ENCODE data around the gene GPR84. TPM values are rescaled to one million over a fixed set of nuclear protein-coding genes. Genes with fewer than 3 reads are reported as not detected.

GPR84 gene
- total RNA-seq, 1 experiment from 2014 or later, result not detected

- Histone ChIP-seq H3K27ac (no peak overlapping the region), H3F3A (ENCODE audit: insufficient read depth, low read depth) (peaks cover 38% of the 10 kb centered on the region), H2AFZ (no peak overlapping the region), H4K20me1 (ENCODE audit: insufficient read depth) (peaks cover 67% of the 10 kb centered on the region), H3K4me1 (replicated peaks; ENCODE audit: insufficient read depth) (peaks cover 43% of the 10 kb centered on the region), H3K9me3 (ENCODE audit: insufficient read depth, low read depth) (no peaks in the 10 kb centered on the region), H3K4me2 (no peak overlapping the region), H3K4me3 (no peak overlapping the region), H3K79me2 (ENCODE audit: low read depth) (peaks cover 97% of the 10 kb centered on the region), H3K36me3 (ENCODE audit: low read depth) (peaks cover 20% of the 10 kb centered on the region), H3K27me3 (ENCODE audit: insufficient read depth, low read depth) (no peaks in the 10 kb centered on the region), H3K9me2 (ENCODE audit: insufficient read depth) (no peaks in the 10 kb centered on the region)
- no peak for TF ChIP-seq EZH2 (IDR thresholded peaks at IDR 0.05; ENCODE audit: low read depth)
- TF ChIP-seq CTCF (conservative IDR thresholded peaks at IDR 0.05), result no peak
- BruUV-seq (replicated peaks), result no TSS peak
- CTCF ChIA-PET, result no interaction called here
- POLR2A ChIA-PET (ENCODE audit: unreplicated experiment), result interaction anchor here (0.6 kb wide), 1 partner anchor 80 kb away, joined by 4 read pairs; no protein-coding TSS in a partner anchor
- intact Hi-C loops (cut with micrococcal nuclease; ENCODE audit: unreplicated experiment), result no loop called here
- no peak for DNase-seq
Observed at GRCh38 chr12:54331461-54331860, 32.8 kb downstream of the GPR84 start.

- BruUV-seq (replicated peaks), result no TSS peak
- H3K9me3 ChIP-seq (ENCODE audit: insufficient read depth, low read depth), result no peaks in the 10 kb centered on the region
- no peak overlapping the region for H3K4me3 ChIP-seq
- no peaks in the 10 kb centered on the region for H3K9me2 ChIP-seq (ENCODE audit: insufficient read depth)
- no peaks in the 10 kb centered on the region for H3K27me3 ChIP-seq (ENCODE audit: insufficient read depth, low read depth)
- peaks cover 94% of the 10 kb centered on the region for H3K79me2 ChIP-seq (ENCODE audit: low read depth)
- H4K20me1 ChIP-seq (ENCODE audit: insufficient read depth), result peaks cover 57% of the 10 kb centered on the region
- TF ChIP-seq EZH2 (IDR thresholded peaks at IDR 0.05; ENCODE audit: low read depth), result no peak
- TF ChIP-seq CTCF (conservative IDR thresholded peaks at IDR 0.05), result no peak
- H2AFZ ChIP-seq, result no peak overlapping the region
- H3K4me1 ChIP-seq (replicated peaks; ENCODE audit: insufficient read depth), result peaks cover 46% of the 10 kb centered on the region
- H3F3A ChIP-seq (ENCODE audit: insufficient read depth, low read depth), result peaks cover 43% of the 10 kb centered on the region
- CTCF ChIA-PET, result no interaction called here
- DNase-seq, result no peak
- peak overlapping the region; percentile 27; the same call in 1 of the 2 replicates for H3K27ac ChIP-seq
- intact Hi-C loops (cut with micrococcal nuclease; ENCODE audit: unreplicated experiment), result no loop called here
- POLR2A ChIA-PET (ENCODE audit: unreplicated experiment), result no interaction called here
- H3K4me2 ChIP-seq, result peak overlapping the region; percentile 34
- peaks cover 20% of the 10 kb centered on the region for H3K36me3 ChIP-seq (ENCODE audit: low read depth)
Observed at GRCh38 chr12:54330442-54330841, 33.8 kb downstream of the GPR84 start.

- BruUV-seq (replicated peaks), result no TSS peak
- DNase-seq, result no peak
- Histone ChIP-seq H3K79me2 (ENCODE audit: low read depth) (peaks cover 91% of the 10 kb centered on the region), H3K27ac (peak overlapping the region; percentile 27; the same call in 1 of the 2 replicates), H3K27me3 (ENCODE audit: insufficient read depth, low read depth) (no peaks in the 10 kb centered on the region), H3K9me2 (ENCODE audit: insufficient read depth) (no peaks in the 10 kb centered on the region), H2AFZ (no peak overlapping the region), H3F3A (ENCODE audit: insufficient read depth, low read depth) (peaks cover 46% of the 10 kb centered on the region), H4K20me1 (ENCODE audit: insufficient read depth) (peaks cover 51% of the 10 kb centered on the region), H3K4me2 (peak overlapping the region; percentile 34; the same call in 1 of the 2 replicates), H3K36me3 (ENCODE audit: low read depth) (peaks cover 20% of the 10 kb centered on the region), H3K9me3 (ENCODE audit: insufficient read depth, low read depth) (no peaks in the 10 kb centered on the region), H3K4me3 (no peak overlapping the region), H3K4me1 (replicated peaks; ENCODE audit: insufficient read depth) (peaks cover 46% of the 10 kb centered on the region)
- CTCF ChIA-PET, result no interaction called here
- no peak for TF ChIP-seq EZH2 (IDR thresholded peaks at IDR 0.05; ENCODE audit: low read depth)
- TF ChIP-seq CTCF (conservative IDR thresholded peaks at IDR 0.05), result no peak
- POLR2A ChIA-PET (ENCODE audit: unreplicated experiment), result no interaction called here
- intact Hi-C loops (cut with micrococcal nuclease; ENCODE audit: unreplicated experiment), result no loop called here
Observed at GRCh38 chr12:54329759-54330158, 34.5 kb downstream of the GPR84 start.

Measured in PC-9 (cell line).